Activated T-helper 9 cell treated with anti-CD3 and anti-CD28 coated beads, Interleukin-2, amount 50 U/mL, for 16 hours (primary cell): ENCODE data around the gene LRCH3.
"Not testable (repeated sequence)": the region's sequence is repeated elsewhere in the genome, so short reads cannot be mapped to it uniquely, and the experiment has no call there.

Experiments
- DNase-seq: peaks from one replicate; pipeline ENCODE4 v3.0.0-alpha.2; 2020; ENCODE audit warnings: low read depth

The LRCH3 gene

GRCh38 chr3:197886052-197886451 is 95.0 kb downstream of the LRCH3 start:
- DNase-seq, result not testable (repeated sequence)

GRCh38 chr3:197887430-197888053 is 96.5 kb downstream of the LRCH3 start:
- not testable (repeated sequence) for DNase-seq

DNA sequence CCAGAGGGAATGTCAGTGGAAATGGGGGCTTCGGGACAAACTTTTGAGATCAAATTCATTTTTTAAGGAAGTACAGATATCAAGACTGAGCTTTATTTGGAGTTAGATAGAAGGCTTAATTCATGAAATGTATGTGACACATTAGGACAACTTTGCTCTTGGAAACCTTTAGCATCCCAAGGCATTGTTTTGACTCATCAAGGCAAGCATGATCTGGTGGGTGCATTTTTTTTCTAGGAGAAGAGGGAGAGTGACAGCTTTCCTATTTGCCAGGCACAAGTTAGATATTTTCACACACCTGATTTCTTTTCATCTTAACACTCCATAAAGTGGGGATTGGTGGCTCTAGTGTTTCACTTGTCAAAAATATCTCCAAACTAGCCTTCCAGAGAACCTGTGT is 97.5 kb downstream of the LRCH3 start:
- DNase-seq, result no peak

GRCh38 chr3:197889204-197889930 is 98.3 kb downstream of the LRCH3 start:
- DNase-seq, result no peak

DNA sequence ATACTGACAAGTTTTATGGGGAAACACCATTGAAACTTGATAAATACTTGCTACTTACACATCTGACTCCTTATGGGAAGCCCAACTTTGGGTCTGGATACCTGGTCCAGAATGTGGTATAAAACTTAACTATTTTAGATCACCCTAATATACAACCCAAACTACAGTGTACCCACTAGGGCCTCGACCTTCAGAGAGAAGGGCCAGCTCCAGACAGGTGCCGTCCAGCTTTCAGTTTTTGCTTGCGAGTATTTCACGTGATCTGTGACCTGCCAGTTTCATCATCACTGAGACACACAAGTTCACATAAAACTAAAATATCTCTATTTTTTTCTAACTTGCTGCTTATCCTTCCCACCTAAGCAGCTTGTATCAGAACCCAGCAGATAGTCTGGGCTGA is 99.6 kb downstream of the LRCH3 start:
- DNase-seq, result no peak

DNA sequence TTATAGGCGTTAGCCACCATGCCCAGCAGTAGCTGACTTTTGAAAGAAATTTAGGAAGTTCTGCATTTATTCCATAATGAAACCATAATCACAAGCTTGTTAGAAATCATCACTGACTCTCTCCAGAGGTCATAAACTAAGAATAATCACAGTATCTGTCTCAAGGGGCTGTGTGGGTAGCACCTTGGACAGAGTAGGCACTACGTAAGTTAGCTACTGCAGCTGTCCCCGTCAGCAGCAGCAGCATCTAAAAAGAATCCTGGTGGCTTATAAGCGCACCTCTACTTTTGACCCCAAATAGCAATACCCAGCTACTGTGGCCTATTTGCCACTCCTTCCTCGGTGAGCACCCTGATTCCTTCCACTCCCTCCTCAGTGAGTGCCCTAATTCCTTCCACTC is 101.1 kb downstream of the LRCH3 start:
- DNase-seq, result no peak

GRCh38 chr3:197896421-197896820 is 105.4 kb downstream of the LRCH3 start:
- DNase-seq, result no peak

DNA sequence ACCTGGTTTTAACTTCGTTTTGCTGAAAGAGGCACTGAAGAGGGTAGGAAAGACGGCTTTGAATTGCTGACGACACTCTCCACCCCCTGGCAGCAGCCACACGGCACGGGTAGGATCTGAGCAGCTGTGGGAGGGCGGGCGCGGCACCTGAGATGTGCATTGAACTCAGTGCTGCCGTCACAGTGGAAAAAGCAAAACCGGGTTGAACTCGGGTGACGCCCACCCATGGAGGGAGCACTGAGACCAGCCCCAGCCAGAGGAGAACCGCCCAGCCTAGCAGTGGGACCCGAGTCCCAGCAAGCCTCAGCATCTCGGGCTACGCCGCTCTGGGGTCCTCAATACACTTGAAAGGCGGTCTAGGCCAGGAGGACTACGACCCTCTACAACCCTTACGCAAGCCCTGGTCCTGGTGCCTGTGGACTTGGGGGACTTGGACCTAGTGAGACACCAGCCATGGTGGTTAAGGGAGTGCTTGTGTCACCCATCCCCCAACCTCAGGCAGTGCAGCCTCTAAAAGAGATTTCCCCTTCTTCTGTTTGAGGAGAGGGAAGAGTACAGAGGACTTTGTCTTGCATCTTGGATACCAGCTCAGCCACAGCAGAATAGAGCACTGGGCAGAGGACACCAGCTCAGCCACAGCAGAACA is 108.9 kb downstream of the LRCH3 start:
- DNase-seq, result no peak

- no peak for DNase-seq
Measured at GRCh38 chr3:197901626-197902025, 110.6 kb downstream of the LRCH3 start.

GRCh38 chr3:197906023-197906849 is 115.2 kb downstream of the LRCH3 start:
- DNase-seq, result peak; percentile 65

DNA sequence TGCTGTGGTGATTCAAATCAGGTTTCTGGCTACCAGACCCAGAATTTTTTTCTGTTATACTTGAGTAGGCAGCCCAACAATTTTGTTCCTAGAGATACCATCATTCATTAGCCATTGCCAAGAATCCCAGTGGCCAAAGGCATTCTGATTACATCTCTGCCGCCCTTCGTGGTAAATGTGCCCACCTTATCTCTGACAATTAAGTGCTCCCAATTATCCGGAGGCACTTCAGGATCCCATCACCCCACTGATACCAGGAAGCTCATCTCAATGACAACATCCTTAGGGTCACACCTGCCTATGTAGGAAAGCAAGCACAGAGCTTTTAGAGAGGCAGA is 115.8 kb downstream of the LRCH3 start:
- DNase-seq, result no peak

- no peak for DNase-seq
Measured at GRCh38 chr3:197907196-197907595, 116.1 kb downstream of the LRCH3 start.

GRCh38 chr3:197908550-197908949 is 117.5 kb downstream of the LRCH3 start:
- DNase-seq, result not testable (repeated sequence)

GRCh38 chr3:197908957-197909701 is 118.1 kb downstream of the LRCH3 start:
- no peak for DNase-seq

GRCh38 chr3:197912741-197913476 is 121.9 kb downstream of the LRCH3 start:
- DNase-seq, result no peak

DNA sequence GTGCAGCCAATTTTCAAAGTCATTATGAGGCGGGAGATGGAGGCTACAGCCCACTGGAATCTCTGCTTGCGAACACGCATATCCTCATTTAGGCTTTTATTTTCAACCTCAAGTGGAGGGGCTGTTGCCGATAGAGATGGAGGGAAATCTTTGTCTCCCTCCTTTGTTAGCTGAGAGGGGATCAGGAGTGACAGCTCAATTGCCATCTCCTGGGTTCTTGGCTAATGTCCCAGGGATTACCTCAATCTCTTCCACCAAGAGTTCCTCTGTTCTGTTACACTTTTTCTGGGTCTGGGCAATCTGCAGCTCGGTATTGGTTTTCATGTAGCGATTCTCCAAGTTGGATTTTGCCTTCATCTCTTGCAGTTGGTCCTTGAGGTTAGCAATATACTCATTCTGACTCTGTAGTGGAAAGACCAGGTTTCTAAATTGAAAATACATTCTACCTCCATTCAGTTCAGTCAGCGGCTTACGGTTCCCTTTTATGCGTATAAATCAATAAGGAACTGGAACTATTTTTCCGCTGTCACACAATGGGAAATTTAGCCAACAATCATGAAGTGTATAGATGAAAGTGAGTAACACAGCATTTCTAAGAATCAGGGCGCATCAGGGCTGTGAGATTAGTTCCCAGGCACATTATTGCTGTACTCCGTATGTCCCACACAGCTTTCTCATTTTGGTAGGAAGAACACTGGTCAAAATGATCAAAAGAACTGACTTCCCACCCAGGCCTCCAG is 122.8 kb downstream of the LRCH3 start:
- no peak for DNase-seq

- DNase-seq, result not testable (repeated sequence)
Measured at GRCh38 chr3:197921429-197922275, 130.6 kb downstream of the LRCH3 start.

- no peak for DNase-seq
Measured at GRCh38 chr3:197926418-197926817, 135.4 kb downstream of the LRCH3 start.

DNA sequence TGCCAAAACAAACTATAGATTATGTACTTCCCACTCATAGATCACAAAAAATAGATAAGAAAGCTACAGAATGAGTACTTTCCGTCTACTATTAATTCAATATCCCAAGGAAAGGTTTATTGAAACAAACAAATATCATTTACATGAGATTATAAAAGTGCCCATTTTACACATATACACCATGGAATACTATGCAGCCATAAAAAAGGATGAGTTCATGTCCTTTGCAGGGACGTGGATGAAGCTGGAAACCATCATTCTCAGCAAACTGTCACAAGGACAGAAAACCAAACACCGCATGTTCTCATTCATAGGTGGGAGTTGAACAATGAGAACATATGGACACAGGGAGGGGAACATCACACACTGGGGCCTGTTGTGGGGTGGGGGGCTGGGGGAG is 136.5 kb downstream of the LRCH3 start:
- not testable (repeated sequence) for DNase-seq
